ENCODE results near the gene AADACL4.

Gene AADACL4

DNA sequence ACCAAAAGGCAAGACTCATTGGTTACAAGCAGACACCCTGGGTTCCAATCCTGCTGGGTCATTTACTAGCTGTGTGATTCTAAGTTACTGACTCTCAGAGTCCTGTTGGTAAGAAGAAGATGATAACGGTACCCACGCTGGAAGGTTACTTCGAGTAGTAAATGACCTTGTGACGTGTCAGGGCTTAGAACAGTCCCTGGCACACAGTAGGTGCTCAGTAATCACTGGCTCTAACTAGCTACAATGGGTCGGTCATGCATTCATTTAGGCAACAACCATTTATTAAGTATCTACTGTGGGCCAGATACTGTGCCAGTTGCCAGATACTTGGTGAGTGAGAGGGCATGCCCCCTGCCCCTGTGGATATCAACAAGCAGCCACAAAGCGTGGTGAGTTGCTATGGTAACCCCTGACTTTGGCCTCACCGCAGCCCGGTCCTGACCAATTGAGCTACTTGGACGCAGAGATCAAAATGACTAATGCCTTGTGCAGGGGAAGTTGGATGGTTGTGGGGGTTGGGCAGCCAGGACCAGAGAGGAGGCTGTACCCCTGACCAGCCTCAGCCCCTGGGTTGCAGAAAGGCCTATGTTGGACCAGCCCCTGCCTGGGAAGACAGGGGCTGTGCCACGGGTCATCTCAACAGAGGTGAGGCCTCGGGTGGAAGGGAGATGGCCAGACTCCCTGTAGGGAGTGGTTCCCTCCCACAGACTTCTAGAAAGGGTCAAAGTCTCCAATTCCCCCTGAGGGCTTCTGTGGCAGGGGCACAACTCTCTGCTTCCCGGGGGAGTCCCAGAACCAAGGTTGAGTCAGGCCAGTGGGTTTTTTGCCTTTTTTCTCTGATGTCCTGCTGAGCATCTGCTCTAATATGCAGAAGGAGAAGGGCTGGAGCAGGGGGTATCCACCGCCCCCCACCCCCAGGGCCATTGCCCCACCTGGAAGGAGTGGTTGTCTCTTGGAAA is 41.9 kb upstream of the AADACL4 start:
- peaks cover 6% of the 10 kb centered on the region for H3K36me3 ChIP-seq (ENCODE audit: control insufficient read depth, insufficient read depth, low read length)
- no peak overlapping the region for H3K4me3 ChIP-seq (ENCODE audit: low read depth, low read length)
- H3K27ac ChIP-seq (ENCODE audit: low read depth, low read length): no peak overlapping the region
- no peak overlapping the region for H3K9ac ChIP-seq (ENCODE audit: low read depth, low read length)
- peaks cover 45% of the 10 kb centered on the region for H3K4me1 ChIP-seq (ENCODE audit: control insufficient read depth, insufficient read depth, low read length)
- no peaks in the 10 kb centered on the region for H3K27me3 ChIP-seq (ENCODE audit: control insufficient read depth, insufficient read depth, low read length)
- no peaks in the 10 kb centered on the region for H3K9me3 ChIP-seq (ENCODE audit: control insufficient read depth, insufficient read depth, low read length)

GRCh38 chr1:12602659-12603024 is 41.2 kb upstream of the AADACL4 start:
- no peaks in the 10 kb centered on the region for H3K27me3 ChIP-seq (ENCODE audit: control insufficient read depth, insufficient read depth, low read length)
- no peaks in the 10 kb centered on the region for H3K9me3 ChIP-seq (ENCODE audit: control insufficient read depth, insufficient read depth, low read length)
- H3K9ac ChIP-seq (ENCODE audit: low read depth, low read length): no peak overlapping the region
- peaks cover 45% of the 10 kb centered on the region for H3K4me1 ChIP-seq (ENCODE audit: control insufficient read depth, insufficient read depth, low read length)
- no peak overlapping the region for H3K27ac ChIP-seq (ENCODE audit: low read depth, low read length)
- no peak overlapping the region for H3K4me3 ChIP-seq (ENCODE audit: low read depth, low read length)
- peaks cover 9% of the 10 kb centered on the region for H3K36me3 ChIP-seq (ENCODE audit: control insufficient read depth, insufficient read depth, low read length)

DNA sequence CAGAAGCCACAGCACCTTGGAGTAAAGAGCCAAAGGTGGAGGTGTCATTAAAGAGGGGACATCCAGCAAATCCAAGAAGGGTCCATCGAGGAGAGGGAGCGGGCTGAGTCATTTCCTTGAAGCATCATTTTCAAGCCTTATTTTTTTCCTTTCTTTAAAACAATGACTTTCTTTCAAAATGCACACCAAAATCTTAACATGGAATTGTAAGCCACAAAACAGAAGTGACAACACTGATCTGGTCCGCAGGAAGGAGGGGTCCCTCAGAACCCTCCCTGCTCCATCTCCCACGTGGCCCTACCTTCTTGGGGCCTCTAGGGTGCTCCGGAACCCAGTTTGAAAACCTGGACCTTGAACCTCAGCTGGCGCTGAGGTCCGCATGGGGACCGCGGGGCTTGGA is 40.7 kb upstream of the AADACL4 start:
- Histone ChIP-seq H3K9ac (ENCODE audit: low read depth, low read length) (no peak overlapping the region), H3K4me3 (ENCODE audit: low read depth, low read length) (no peak overlapping the region), H3K4me1 (ENCODE audit: control insufficient read depth, insufficient read depth, low read length) (peaks cover 46% of the 10 kb centered on the region), H3K27ac (ENCODE audit: low read depth, low read length) (no peak overlapping the region), H3K36me3 (ENCODE audit: control insufficient read depth, insufficient read depth, low read length) (peaks cover 12% of the 10 kb centered on the region), H3K9me3 (ENCODE audit: control insufficient read depth, insufficient read depth, low read length) (no peaks in the 10 kb centered on the region), H3K27me3 (ENCODE audit: control insufficient read depth, insufficient read depth, low read length) (no peaks in the 10 kb centered on the region)

DNA sequence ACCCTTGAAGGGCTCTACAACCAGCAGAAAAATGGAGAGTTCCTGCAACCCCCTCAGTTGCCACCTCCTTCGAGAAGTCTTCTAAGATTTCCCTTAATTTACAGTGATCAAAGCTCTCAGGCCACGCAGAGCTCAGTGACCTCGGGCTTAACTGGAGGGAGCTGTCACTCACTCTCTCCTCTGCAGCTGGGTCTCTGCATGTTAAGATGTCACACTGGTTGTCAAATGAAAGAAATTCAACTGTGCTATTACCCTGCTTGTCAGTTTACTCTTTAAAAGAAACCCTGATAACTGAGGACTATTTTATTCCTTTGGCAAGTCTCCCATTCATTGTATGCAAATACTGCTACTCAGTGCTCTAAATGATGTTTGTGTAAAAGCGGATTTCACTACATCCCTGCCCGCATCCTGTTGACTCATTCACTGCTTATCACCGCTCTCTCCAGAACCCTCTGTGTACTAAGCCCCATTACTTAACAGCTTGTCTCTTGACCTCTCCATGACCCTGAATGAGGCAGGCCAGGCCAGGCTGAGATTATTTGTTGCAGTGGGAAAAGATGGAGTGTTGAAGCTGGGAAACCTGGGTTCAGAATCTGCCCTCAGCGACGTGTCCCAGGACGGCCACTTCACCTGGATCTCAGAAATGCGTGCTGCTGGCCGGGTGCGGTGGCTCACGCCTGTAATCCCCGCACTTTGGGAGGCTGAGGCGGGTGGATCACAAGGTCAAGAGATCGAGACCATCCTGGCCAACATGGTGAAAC is 39.6 kb upstream of the AADACL4 start:
- Histone ChIP-seq H3K9ac (ENCODE audit: low read depth, low read length) (no peak overlapping the region), H3K4me3 (ENCODE audit: low read depth, low read length) (no peak overlapping the region), H3K27me3 (ENCODE audit: control insufficient read depth, insufficient read depth, low read length) (no peaks in the 10 kb centered on the region), H3K36me3 (ENCODE audit: control insufficient read depth, insufficient read depth, low read length) (peaks cover 21% of the 10 kb centered on the region), H3K4me1 (ENCODE audit: control insufficient read depth, insufficient read depth, low read length) (peaks cover 51% of the 10 kb centered on the region), H3K27ac (ENCODE audit: low read depth, low read length) (no peak overlapping the region), H3K9me3 (ENCODE audit: control insufficient read depth, insufficient read depth, low read length) (no peaks in the 10 kb centered on the region)

DNA sequence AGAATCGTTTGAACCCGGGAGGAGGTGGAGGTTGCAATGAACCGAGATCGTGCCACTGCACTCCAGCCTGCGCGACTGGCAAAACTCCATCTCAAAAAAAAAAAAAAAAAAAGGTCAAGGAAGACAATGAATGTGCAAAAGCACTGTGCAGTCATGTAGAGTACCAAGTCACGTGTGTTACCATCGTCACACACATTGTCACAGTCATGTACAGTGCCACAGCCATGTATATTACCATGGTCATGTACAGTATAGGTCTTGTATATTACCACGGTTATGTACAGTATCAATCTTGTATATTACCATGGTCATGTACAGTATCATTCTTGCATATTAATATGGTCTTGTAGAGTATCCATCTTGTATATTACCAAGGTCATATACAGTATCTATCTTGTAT is 38.9 kb upstream of the AADACL4 start:
- no peak overlapping the region for H3K4me3 ChIP-seq (ENCODE audit: low read depth, low read length)
- peaks cover 44% of the 10 kb centered on the region for H3K4me1 ChIP-seq (ENCODE audit: control insufficient read depth, insufficient read depth, low read length)
- H3K9me3 ChIP-seq (ENCODE audit: control insufficient read depth, insufficient read depth, low read length): no peaks in the 10 kb centered on the region
- no peaks in the 10 kb centered on the region for H3K27me3 ChIP-seq (ENCODE audit: control insufficient read depth, insufficient read depth, low read length)
- H3K36me3 ChIP-seq (ENCODE audit: control insufficient read depth, insufficient read depth, low read length): peaks cover 21% of the 10 kb centered on the region
- no peak overlapping the region for H3K27ac ChIP-seq (ENCODE audit: low read depth, low read length)
- H3K9ac ChIP-seq (ENCODE audit: low read depth, low read length): no peak overlapping the region

DNA sequence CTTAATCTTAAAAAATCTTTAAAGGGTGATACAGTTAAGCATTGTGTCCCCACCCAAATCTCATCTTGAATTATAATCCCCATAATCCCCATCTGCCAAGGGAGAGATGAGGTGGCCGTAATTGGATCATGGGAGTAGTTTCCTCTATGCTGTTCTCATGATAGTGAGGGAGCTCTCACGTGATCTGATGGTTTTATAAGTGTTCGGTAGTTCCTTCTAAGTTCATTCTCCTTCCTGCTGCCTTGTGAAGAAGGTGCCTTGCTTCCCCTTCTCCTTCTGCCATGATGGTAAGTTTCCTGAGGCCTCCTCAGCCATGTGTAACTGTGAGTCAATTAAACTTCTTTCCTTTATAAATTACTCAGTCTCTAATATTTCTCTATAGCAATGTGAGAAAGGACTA is 36.6 kb upstream of the AADACL4 start:
- no peaks in the 10 kb centered on the region for H3K9me3 ChIP-seq (ENCODE audit: control insufficient read depth, insufficient read depth, low read length)
- peaks cover 41% of the 10 kb centered on the region for H3K36me3 ChIP-seq (ENCODE audit: control insufficient read depth, insufficient read depth, low read length)
- peaks cover 28% of the 10 kb centered on the region for H3K4me1 ChIP-seq (ENCODE audit: control insufficient read depth, insufficient read depth, low read length)
- H3K27me3 ChIP-seq (ENCODE audit: control insufficient read depth, insufficient read depth, low read length): no peaks in the 10 kb centered on the region; the same call in 1 of the 2 replicates
- no peak overlapping the region for H3K9ac ChIP-seq (ENCODE audit: low read depth, low read length)
- H3K4me3 ChIP-seq (ENCODE audit: low read depth, low read length): no peak overlapping the region
- H3K27ac ChIP-seq (ENCODE audit: low read depth, low read length): no peak overlapping the region

- no peak overlapping the region for H3K27ac ChIP-seq (ENCODE audit: low read depth, low read length)
- H3K4me1 ChIP-seq (ENCODE audit: control insufficient read depth, insufficient read depth, low read length): peaks cover 19% of the 10 kb centered on the region
These were observed 35.5 kb upstream of the AADACL4 start for GRCh38 chr1:12608311-12608957.

GRCh38 chr1:12609469-12610003 is 34.3 kb upstream of the AADACL4 start:
- Histone ChIP-seq H3K9ac (ENCODE audit: low read depth, low read length) (no peak overlapping the region), H3K36me3 (ENCODE audit: control insufficient read depth, insufficient read depth, low read length) (peaks cover 47% of the 10 kb centered on the region), H3K4me1 (ENCODE audit: control insufficient read depth, insufficient read depth, low read length) (peaks cover 15% of the 10 kb centered on the region), H3K9me3 (ENCODE audit: control insufficient read depth, insufficient read depth, low read length) (no peaks in the 10 kb centered on the region), H3K4me3 (ENCODE audit: low read depth, low read length) (no peak overlapping the region), H3K27me3 (ENCODE audit: control insufficient read depth, insufficient read depth, low read length) (no peaks in the 10 kb centered on the region; the same call in 1 of the 2 replicates), H3K27ac (ENCODE audit: low read depth, low read length) (no peak overlapping the region)

More at GRCh38 chr1:12608311-12608957, 35.5 kb upstream of the AADACL4 start:
- Histone ChIP-seq H3K36me3 (ENCODE audit: control insufficient read depth, insufficient read depth, low read length) (peaks cover 49% of the 10 kb centered on the region), H3K9ac (ENCODE audit: low read depth, low read length) (no peak overlapping the region), H3K9me3 (ENCODE audit: control insufficient read depth, insufficient read depth, low read length) (no peaks in the 10 kb centered on the region), H3K27me3 (ENCODE audit: control insufficient read depth, insufficient read depth, low read length) (no peaks in the 10 kb centered on the region; the same call in 1 of the 2 replicates), H3K4me3 (ENCODE audit: low read depth, low read length) (no peak overlapping the region)

GRCh38 chr1:12610305-12610935 is 33.5 kb upstream of the AADACL4 start:
- H3K4me3 ChIP-seq (ENCODE audit: low read depth, low read length): no peak overlapping the region
- no peak overlapping the region for H3K27ac ChIP-seq (ENCODE audit: low read depth, low read length)
- no peaks in the 10 kb centered on the region; the same call in 1 of the 2 replicates for H3K27me3 ChIP-seq (ENCODE audit: control insufficient read depth, insufficient read depth, low read length)
- H3K36me3 ChIP-seq (ENCODE audit: control insufficient read depth, insufficient read depth, low read length): peaks cover 47% of the 10 kb centered on the region
- H3K4me1 ChIP-seq (ENCODE audit: control insufficient read depth, insufficient read depth, low read length): peaks cover 22% of the 10 kb centered on the region
- H3K9me3 ChIP-seq (ENCODE audit: control insufficient read depth, insufficient read depth, low read length): no peaks in the 10 kb centered on the region
- H3K9ac ChIP-seq (ENCODE audit: low read depth, low read length): no peak overlapping the region

DNA sequence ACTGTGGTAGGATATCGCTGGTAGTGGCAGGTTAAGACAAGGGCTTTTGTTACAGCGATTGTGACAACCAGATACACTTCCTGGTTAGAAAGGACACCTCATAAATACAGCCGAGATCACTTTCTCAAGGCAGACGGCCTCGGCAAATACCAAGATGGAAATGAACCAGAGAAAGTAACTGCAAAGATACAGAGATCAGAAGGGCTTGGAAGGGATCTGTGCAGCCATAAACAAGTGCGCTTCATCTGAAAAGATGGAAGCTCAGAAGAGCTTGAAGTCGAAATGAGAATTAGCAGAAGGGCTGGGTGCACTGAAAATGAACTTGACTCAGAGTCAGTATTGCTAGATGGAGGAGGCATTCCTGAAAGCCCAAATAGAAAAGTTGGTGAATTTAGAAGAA is 32.9 kb upstream of the AADACL4 start:
- Histone ChIP-seq H3K4me1 (ENCODE audit: control insufficient read depth, insufficient read depth, low read length) (peaks cover 23% of the 10 kb centered on the region), H3K27me3 (ENCODE audit: control insufficient read depth, insufficient read depth, low read length) (no peaks in the 10 kb centered on the region; the same call in 1 of the 2 replicates), H3K36me3 (ENCODE audit: control insufficient read depth, insufficient read depth, low read length) (peaks cover 47% of the 10 kb centered on the region), H3K9ac (ENCODE audit: low read depth, low read length) (no peak overlapping the region), H3K4me3 (ENCODE audit: low read depth, low read length) (no peak overlapping the region), H3K27ac (ENCODE audit: low read depth, low read length) (no peak overlapping the region), H3K9me3 (ENCODE audit: control insufficient read depth, insufficient read depth, low read length) (no peaks in the 10 kb centered on the region)
